Upper lobe of right lung (tissue), 1 donor: ENCODE measurements around the gene MAN1B1. TPM values are rescaled to one million over a fixed set of nuclear protein-coding genes. Genes with fewer than 3 reads are reported as not detected.

Experiments used
- ATAC-seq: fragments of 200-7000 bp; cut with Tn5 transposase; one replicate; pipeline ENCODE4 v1.9.1; 2020; ENCODE audit warnings: mild to moderate bottlenecking, moderate library complexity
- DNase-seq: peaks from one replicate; pipeline ENCODE4 v3.0.0-alpha.2; 2020
- H3K27ac ChIP-seq: fragments of 200-600 bp; one replicate; pipeline ENCODE4 v1.8.0; 2022
- H3K27me3 ChIP-seq: fragments of 200-600 bp; one replicate; pipeline ENCODE4 v1.8.0; 2022; ENCODE audit warnings: mild to moderate bottlenecking
- H3K36me3 ChIP-seq: fragments of 200-600 bp; one replicate; pipeline ENCODE4 v1.8.0; 2022
- H3K4me1 ChIP-seq: fragments of 200-600 bp; one replicate; pipeline ENCODE4 v1.8.0; 2022
- H3K4me3 ChIP-seq: fragments of 200-600 bp; one replicate; pipeline ENCODE4 v1.8.0; 2022; ENCODE audit warnings: mild to moderate bottlenecking
- H3K9me3 ChIP-seq: fragments of 200-600 bp; one replicate; pipeline ENCODE4 v1.8.0; 2022
- intact Hi-C: fragments of 100-400 bp; cut with DNase I; formaldehyde crosslinking; loops from one replicate; pipeline ENCODE4 v1.11.0; 2022
- total RNA-seq: library from RNA; stranded (reverse); fragmentation: NEBNext Ultra II Directional; extraction: Animal tissue kit (Norgen Biotek cat#: 25700); gene quantifications from one replicate; pipeline ENCODE4 v1.2.1, GENCODE V29; 2021
- TF ChIP-seq, protein P1 (sequence below): fragments of 200-600 bp; IDR thresholded peaks from one replicate; pipeline ENCODE4 v1.8.0; 2022; ENCODE audit warnings: antibody characterized with exemption
- donor health status: DM: no; HTN: yes; CAD: no; lungs with severe emphysema.

MAN1B1 gene
- total RNA-seq, 1 donor from 2014 or later: 39.4 TPM

DNA sequence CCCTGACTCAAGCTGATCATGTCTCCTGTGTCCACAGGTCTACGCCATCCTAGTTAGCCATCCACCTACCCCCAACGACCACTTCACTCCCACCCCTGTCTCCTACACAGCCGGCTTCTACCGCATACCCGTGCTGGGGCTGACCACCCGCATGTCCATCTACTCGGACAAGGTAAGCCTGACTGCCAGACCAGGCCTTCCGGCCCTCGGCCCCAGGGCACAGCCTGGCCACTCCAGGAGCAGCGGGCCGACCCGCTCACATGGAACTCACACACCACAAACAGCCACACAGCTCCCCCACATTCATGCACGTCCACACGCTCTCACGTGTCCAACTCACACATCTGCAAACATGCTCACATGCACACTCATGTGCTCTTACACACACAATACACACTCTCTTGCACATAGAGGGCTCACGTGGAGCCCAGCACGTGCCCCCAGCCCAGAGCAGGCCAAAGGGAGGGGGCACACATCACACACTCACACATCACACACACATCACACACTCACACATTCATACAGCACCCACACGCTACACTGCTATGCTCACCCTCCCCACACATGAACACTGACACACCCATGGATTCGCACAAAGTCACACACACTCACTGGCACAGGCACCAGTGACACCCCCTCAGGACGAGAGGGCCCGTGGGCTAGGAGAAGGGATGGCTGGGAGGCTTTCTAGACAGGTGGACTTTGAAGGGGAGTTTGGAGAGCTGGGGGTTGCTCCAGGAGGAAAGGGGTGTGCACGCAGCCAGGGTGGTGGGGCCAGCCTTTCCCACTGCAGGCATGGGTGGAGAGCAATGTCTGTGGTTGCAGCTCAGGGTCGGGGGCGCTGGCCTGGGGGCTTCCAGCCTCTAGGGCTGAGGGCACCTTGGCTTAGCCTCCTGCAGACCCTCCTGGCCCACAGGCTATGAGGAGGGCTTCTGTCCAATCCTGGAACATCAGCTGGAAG, 55.5 kb downstream of the MAN1B1 start:
- Histone ChIP-seq H3K4me1 (no peaks in the 10 kb centered on the region), H3K36me3 (no peaks in the 10 kb centered on the region), H3K27ac (no peak overlapping the region), H3K27me3 (peaks cover 65% of the 10 kb centered on the region), H3K9me3 (no peaks in the 10 kb centered on the region), H3K4me3 (no peak overlapping the region)
- TF ChIP-seq, protein P1, sequence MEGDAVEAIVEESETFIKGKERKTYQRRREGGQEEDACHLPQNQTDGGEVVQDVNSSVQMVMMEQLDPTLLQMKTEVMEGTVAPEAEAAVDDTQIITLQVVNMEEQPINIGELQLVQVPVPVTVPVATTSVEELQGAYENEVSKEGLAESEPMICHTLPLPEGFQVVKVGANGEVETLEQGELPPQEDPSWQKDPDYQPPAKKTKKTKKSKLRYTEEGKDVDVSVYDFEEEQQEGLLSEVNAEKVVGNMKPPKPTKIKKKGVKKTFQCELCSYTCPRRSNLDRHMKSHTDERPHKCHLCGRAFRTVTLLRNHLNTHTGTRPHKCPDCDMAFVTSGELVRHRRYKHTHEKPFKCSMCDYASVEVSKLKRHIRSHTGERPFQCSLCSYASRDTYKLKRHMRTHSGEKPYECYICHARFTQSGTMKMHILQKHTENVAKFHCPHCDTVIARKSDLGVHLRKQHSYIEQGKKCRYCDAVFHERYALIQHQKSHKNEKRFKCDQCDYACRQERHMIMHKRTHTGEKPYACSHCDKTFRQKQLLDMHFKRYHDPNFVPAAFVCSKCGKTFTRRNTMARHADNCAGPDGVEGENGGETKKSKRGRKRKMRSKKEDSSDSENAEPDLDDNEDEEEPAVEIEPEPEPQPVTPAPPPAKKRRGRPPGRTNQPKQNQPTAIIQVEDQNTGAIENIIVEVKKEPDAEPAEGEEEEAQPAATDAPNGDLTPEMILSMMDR: no peak
- DNase-seq (peak; percentile 51), ATAC-seq (no peak)
- intact Hi-C loops: no loop called here

- no peaks in the 10 kb centered on the region for H3K4me1 ChIP-seq
- TF ChIP-seq, protein P1: no peak
- H3K27me3 ChIP-seq: peaks cover 53% of the 10 kb centered on the region
- no peaks in the 10 kb centered on the region for H3K36me3 ChIP-seq
- no peak overlapping the region for H3K27ac ChIP-seq
- no peak overlapping the region for H3K4me3 ChIP-seq
- no peak for DNase-seq
- H3K9me3 ChIP-seq: no peaks in the 10 kb centered on the region
- no peak for ATAC-seq
- intact Hi-C loops: no loop called here
Observed at GRCh38 chr9:137143459-137143858, 56.7 kb downstream of the MAN1B1 start.

DNA sequence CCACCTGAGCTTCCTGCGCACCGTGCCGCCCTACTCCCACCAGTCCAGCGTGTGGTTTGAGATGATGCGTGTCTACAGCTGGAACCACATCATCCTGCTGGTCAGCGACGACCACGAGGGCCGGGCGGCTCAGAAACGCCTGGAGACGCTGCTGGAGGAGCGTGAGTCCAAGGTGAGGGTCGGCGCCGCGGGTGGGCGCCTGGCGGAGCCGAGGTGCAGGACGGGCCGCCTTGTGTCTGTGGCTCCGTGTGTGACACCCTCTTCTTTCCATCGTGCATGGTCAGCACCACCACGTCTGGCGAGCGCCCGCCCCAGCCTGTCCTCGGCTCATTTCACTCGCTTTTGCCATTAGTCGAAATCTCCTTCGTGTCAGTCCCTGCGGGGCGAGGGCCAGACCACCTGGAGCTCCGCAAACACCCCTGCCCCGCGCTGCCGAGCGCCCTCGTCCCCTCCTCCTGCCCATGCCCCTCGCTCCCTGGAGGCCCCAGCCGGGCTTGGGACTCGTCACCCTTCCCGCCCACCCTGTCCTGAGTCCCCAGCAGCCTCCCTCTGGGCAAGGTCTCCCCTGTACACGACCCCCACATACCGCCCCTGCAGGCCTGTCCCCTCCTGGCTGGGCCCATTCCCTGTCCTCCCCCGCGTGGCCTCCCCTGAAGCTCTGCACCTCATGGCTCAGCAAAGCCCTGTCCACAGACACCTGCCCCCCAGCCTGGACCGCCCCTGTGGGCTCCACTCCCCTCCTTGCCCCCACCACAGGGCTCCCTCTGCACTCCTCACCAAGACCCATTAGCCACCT, 59.1 kb downstream of the MAN1B1 start:
- no peak overlapping the region for H3K27ac ChIP-seq
- H3K27me3 ChIP-seq: peaks cover 31% of the 10 kb centered on the region
- H3K4me1 ChIP-seq: no peaks in the 10 kb centered on the region
- intact Hi-C loops: no loop called here
- TF ChIP-seq, protein P1: no peak
- no peaks in the 10 kb centered on the region for H3K9me3 ChIP-seq
- H3K36me3 ChIP-seq: no peaks in the 10 kb centered on the region
- DNase-seq (peak; percentile 52), ATAC-seq (no peak)
- H3K4me3 ChIP-seq: no peak overlapping the region

- intact Hi-C loops: no loop called here
Observed at GRCh38 chr9:137146527-137146918, 59.7 kb downstream of the MAN1B1 start.

DNA sequence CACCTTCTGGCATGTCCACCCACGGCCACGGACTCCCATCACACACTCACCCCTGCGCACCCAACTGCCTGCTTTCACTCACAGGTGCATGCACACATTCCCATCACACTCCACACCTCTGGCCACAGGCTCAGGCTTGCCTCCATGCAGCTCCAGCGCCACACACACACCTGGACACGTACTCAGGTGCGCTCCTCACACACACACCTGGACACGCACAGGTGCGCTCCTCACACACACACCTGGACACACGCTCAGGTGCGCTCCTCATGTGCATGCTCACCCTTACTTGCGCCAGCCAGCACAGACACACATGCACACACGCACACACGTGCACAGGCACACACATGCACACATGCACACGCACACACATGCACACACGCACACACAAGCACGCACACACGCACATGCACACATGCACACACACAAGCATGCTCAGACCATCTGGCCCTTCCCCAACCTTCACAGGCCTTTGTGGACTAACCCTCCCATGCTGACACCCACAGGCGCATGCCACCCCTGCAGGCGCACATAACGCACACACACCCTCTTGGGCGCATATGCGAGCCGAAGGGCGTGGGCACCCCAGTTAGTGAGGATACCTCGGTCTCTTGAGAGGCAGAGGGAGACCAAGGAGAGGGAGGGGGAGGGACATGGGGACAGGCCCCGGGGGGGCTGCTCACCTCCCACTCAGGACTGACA, 60.5 kb downstream of the MAN1B1 start:
- TF ChIP-seq, protein P1: no peak
- peaks cover 26% of the 10 kb centered on the region for H3K27me3 ChIP-seq
- no peaks in the 10 kb centered on the region for H3K36me3 ChIP-seq
- H3K4me1 ChIP-seq: no peaks in the 10 kb centered on the region
- no peak for ATAC-seq
- intact Hi-C loops: no loop called here
- H3K9me3 ChIP-seq: no peaks in the 10 kb centered on the region
- no peak overlapping the region for H3K4me3 ChIP-seq
- H3K27ac ChIP-seq: no peak overlapping the region
- no peak for DNase-seq

More at GRCh38 chr9:137146527-137146918, 59.7 kb downstream of the MAN1B1 start:
- TF ChIP-seq, protein P1: no peak
- no peaks in the 10 kb centered on the region for H3K9me3 ChIP-seq
- ATAC-seq (no peak), DNase-seq (peak; percentile 52)
- no peaks in the 10 kb centered on the region for H3K36me3 ChIP-seq
- H3K27me3 ChIP-seq: peaks cover 27% of the 10 kb centered on the region
- no peaks in the 10 kb centered on the region for H3K4me1 ChIP-seq
- H3K27ac ChIP-seq: no peak overlapping the region
- H3K4me3 ChIP-seq: no peak overlapping the region
